Fibroblast of skin of right biceps (primary cell): ENCODE data around the gene ARL6IP4.

Experiments
- DNase-seq: peaks from one replicate; pipeline ENCODE4 v3.0.0-alpha.2; 2013

ARL6IP4 gene

DNA sequence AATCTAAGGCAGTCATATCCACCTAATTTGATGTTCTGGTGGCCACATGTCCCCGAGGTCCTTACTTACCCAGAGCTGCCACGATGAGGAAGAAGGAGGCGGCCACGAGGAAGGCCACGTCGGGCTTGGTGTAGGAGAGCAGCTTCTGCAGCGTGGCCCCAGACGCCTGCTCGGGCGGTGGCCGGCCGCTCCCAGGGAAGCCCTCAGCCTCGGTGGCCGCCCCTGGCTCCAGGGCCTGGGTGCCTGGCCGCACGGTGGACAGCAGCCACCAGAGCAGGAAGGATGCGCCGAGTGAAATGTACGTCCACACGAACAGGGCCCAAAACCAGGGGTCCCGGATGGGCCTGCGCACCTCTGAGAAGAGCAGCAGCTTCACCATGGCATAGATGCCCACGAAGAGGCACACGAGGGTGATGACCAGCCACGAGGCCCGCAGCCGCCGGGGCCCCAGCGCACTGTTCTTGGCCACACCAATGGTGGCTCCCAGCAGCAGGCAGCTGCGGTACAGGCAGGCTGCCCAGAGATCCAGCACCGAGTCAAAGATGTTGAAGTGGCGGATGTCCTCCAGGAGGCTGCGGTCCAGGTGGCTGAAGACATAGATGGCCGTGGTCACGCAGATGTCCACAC, 20.8 kb upstream of the ARL6IP4 start:
- DNase-seq: no peak

- no peak for DNase-seq
These were observed 20.3 kb upstream of the ARL6IP4 start for GRCh38 chr12:122960193-122960569.

- DNase-seq: no peak
These were observed 18.8 kb upstream of the ARL6IP4 start for GRCh38 chr12:122961531-122962329.

DNA sequence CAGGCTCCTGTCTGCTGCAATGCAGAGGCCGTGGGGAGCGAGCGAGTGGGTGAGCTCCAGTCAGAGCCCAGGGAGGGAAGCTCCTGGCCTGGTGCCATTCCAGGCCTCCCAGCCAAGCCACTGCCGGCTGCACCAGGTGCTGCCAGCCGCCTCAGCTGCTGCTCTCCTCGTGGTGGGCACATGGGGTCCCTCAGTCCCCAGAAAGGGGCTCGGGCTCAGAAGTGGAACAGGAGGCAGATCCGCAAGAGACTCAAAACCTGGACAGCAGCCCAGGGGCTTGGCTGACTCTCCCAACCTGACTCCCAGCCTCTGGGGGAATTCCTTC, 16.6 kb upstream of the ARL6IP4 start:
- DNase-seq: no peak

GRCh38 chr12:122964439-122965257, 15.8 kb upstream of the ARL6IP4 start:
- DNase-seq: no peak

DNA sequence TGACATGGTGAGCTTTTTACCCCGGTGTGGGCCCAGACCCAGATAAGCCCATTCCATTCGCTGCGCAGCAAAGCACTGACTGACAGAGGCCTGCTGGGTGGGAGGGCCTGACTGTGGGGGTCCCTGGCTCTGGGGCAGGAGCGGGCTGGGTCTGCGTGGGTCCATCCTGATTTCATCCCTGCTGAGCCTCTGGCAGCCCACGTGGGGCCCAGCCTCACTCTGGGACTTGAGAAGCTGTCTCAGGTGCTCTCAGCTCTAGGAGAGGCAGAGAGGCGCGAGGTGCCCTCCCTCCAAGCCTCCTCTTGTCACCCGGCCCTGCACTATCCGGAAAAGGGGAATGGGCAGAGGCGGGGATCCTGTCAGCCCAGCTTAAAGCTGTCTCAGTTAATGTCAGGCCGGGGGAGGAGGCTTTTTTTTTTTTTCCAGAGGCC, 15.1 kb upstream of the ARL6IP4 start:
- DNase-seq: no peak

DNA sequence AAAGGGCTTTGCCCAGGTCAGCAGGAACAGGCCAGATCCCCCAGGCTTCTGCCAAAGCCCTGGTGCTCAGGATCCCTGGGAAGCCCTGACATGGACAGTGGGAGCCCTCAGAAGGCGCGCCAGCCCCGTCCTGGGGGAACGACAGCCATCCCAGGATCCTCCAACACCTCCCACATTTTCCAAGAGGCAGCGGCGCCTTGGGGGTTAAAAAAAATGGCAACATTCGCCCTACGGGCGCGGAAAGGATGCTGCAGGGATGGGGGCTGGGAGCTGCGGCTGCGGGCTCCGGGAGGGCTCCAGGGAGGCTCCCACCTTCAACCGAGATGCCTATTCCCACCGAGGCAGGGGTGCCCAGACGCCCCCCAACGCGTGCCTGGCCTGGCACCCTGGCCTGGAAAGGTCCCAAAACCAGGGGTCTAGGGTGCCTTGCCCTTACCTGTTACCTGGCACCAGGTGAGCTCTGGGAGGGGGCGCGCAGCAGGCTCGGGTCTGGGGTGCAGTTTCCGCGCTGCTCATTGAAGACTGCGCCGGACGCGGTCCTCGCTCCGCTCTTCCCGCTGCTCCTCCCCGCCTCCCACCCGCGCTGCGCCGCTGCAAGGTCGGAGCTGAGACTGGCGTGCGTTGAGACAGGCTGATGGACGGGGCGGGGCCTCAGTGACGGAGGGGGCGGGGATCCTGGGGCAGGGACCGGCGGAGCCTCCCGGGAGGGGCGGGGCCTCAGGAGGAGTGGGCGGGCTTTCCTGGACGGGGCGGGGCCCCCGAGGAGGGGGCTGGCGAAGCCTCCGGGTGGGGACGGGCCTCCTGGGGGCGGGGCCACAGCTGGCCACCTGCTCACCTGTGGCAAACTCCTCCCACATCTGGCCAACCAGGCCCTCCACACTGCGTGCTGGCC, 14.4 kb upstream of the ARL6IP4 start, which contains the start of gene ABCB9:
ABCB9 (minus strand) TSS at position 613 of the 892 bp plus-strand sequence. CDS start 6,228 bp downstream, outside the sequence.
- DNase-seq: peak; percentile 91

DNA sequence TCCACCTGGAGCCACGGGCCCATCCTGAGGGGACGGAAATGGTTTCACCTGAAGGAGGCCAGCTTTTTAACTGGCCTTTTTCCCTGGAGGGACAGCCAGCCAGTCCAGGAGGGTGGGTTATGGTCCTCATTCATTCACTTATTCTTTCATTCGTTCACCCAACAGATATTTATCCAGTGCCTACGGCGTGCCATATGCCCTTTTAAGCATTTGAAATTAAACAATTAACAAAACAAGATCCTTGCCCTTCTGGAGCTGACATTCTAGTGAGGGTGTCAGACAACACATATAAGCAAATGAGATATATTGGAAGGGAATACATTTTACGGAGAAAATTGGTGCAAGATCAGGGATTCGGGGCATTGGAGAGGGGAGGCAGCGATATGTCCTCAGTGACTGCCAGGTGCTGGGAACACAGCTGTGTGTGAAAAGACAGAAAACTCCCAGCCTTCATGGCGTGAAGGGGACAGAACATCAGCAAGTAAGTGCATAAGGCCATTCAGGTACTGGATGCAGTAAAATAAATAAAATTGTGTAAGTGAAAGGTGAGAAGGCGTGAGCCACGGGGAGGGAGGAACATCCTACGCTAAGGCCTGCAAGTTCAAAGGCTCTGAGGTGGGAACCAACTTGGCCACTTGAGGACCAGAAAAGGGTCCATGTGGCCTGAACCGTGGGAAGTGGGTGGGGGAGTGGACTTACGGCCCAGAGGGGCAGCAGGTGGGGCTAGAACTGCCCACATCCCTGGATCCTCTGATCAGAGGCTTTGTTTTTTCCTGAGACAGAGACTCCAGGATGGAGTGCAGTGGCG, 13.5 kb upstream of the ARL6IP4 start:
- no peak for DNase-seq

DNA sequence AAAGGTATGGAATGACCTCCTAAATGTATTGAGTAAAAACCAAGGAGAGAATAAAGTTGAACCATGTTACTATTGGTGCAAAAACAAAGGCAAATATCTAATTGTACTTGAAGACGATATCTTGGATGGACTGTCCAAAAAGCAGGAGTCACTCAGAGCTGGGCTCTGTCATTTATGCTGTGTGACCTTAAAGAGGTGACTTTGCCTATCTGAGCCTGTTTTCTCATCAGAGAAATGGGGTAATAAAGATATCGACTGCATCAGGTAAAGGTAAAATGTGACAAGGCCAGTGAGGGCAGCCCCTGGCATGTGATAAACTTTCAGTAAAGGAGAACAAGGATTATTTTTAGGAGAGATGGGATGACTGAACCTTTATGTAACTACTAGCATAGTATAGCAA, 12.4 kb upstream of the ARL6IP4 start:
- no peak for DNase-seq

DNA sequence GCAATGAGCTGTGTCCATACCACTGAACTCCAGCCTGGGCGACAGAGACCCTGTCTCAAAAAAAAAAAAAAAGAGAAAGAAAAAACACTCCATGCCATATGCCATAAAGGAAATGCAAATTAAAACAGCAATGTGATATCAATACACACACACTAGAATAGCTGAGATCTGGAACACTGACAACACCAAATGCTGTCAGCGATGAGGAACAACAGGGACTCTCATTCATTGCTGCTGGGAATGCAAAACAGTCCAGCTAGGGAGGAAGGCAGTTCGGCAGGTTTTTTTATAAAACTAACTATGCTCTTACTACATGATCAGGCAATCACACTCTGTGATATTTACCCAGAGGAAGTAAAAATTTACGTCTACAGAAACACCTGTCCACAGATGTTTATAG, 10.8 kb upstream of the ARL6IP4 start:
- DNase-seq: no peak

GRCh38 chr12:122974274-122974891, 6.1 kb upstream of the ARL6IP4 start:
- DNase-seq: peak; percentile 99

DNA sequence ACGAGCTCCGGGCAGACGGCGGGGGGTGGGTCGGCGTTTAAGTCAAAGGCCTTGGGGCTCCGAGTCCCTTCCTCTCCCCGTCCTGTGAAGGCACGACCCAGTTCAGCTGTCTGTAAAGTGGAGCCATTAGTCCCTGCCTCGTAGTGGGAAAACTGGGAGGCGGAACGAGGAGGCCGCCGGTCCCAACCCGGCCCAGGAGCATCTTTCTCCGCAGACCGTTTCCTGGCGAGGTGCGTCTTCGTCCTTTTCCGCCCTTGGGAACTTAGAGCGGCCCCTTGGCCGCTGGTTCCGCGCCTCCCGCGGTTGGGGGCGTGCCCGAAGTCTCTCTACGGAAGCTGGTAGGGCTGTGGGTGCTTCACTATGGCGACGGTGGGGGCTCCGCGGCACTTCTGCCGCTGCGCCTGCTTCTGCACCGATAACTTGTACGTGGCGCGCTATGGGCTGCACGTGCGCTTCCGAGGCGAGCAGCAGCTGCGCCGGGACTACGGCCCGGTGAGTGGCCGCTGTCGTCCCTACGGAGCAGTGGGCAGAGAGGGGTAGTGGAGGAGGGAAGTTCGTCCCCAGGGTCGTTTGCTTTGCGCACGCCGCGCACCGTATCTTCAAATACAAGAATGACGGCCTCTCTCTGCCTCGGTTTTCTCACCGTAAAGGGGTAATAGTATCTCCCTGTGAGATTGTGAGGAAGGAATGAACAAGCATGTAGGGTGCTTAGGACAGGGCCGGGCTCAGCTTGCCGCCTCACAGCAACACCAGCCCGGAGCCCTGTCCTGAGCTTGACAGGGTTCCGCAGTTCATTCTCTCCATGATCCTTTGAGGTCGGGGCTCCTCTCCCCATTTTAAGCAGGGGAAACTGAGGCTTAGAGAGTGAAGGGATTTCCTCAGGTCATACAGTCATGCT, 5.3 kb upstream of the ARL6IP4 start, which contains the start of gene OGFOD2:
OGFOD2 (plus strand) TSS at position 353 of the 898 bp plus-strand sequence; CDS start at position 361, 8 bp downstream.
- peak; percentile 92 for DNase-seq

GRCh38 chr12:122975790-122976647, 4.5 kb upstream of the ARL6IP4 start:
- DNase-seq: no peak

DNA sequence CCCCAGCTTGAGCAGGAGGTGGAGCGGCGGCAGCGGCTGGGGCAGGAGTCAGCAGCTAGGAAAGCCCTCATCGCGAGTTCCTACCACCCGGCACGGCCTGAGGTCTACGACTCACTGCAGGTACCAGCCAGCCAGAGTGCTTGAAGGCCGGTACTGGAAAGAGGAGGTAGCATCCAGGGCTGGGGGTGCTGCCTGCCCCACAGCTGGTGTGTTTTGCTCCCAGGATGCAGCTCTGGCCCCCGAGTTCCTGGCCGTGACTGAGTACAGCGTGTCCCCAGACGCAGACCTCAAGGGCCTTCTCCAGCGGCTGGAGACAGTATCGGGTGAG, 3.9 kb upstream of the ARL6IP4 start:
- DNase-seq: no peak

DNA sequence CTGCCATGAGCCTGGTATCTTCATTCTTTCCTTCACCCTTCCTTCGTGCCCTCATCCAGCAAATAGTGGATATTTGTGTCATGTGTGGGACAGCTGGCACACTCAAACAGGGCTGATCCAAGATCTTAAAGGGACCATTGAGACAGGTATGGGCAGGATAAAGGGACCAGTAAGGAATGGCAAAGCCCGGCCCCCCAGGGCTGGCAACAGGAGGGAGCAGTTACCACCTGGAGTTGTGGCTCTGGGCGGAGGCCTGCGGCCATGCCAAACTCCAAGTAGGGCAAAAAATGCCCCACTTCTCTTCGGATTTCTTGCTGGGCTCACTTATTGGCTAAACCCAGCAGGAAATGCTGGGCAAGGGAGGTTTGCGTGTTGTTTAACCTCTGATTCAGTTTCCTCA, 3.3 kb upstream of the ARL6IP4 start:
- DNase-seq: no peak

DNA sequence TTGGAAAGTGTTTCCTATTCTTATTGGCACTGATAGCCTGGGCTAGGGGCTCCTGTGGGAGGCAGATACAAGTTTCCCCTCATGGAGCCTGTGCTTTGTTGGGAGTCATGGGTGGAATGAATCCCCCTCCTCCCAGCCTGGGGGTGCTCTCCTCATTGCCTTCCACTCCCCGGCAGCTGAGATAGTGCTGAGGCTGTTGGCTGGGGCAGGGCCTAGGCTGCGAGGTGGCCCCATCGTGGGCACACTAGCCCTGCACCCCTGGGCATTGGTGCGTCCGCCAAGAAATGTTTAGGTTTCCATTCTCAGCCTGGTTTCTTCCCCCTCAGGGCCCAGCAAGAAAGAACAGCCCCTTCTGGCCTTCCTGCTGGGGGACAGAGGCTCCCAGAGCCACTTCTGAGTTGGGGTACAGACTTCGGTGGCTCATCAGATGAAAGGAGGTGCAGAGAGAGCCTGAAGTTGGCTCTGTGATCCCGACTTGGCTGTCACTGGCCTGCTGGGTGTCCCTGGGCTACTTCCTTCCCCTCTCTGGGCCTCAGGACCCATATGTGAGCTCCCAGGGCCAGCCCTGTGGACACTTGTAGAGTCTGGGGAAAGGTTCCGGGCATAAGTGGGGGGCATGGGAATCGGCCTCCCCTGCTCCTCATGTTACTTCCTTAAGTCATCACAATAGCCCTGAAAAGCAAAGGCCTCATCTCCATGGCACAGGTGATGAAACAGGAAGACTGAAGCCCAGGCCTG, 2.7 kb upstream of the ARL6IP4 start:
- DNase-seq: no peak

GRCh38 chr12:122978507-122978955, 1.9 kb upstream of the ARL6IP4 start:
- DNase-seq: no peak
